DND-41 (cell line): ENCODE measurements around the gene RAD54L.

Experiments used
- ATAC-seq: fragments of 200-7000 bp; cut with Tn5 transposase; 3 replicates; pipeline ENCODE4 v1.9.1; 2021; ENCODE audit warnings: low read depth; ENCODE audit not compliant: insufficient read depth
- DNase-seq: peaks from one replicate; pipeline ENCODE4 v3.0.0-alpha.2; 2020
- H2AFZ ChIP-seq: 2 replicates; pipeline ENCODE4 v1.6.0; 2012; ENCODE audit warnings: low read depth, low read length
- H3K27ac ChIP-seq: 2 replicates; pipeline ENCODE4 v1.5.1; 2012; ENCODE audit warnings: low read length, inconsistent platforms
- H3K27me3 ChIP-seq: fragments of 200-600 bp; sonication (generic); 2 replicates; pipeline ENCODE4 v1.6.0; 2012; ENCODE audit warnings: low read length, mild to moderate bottlenecking, inconsistent platforms; ENCODE audit not compliant: insufficient read depth, poor library complexity
- H3K36me3 ChIP-seq: 2 replicates; pipeline ENCODE4 v1.5.1; 2012; ENCODE audit warnings: low read length, inconsistent platforms; ENCODE audit not compliant: insufficient read depth
- H3K4me1 ChIP-seq: 2 replicates; pipeline ENCODE4 v1.5.1; 2012; ENCODE audit warnings: mild to moderate bottlenecking, low read length; ENCODE audit not compliant: insufficient read depth
- H3K4me2 ChIP-seq: 2 replicates; pipeline ENCODE4 v1.6.0; 2012; ENCODE audit warnings: mild to moderate bottlenecking, moderate library complexity, low read length, inconsistent platforms; ENCODE audit not compliant: insufficient read depth
- H3K4me3 ChIP-seq, 2 experiments: fragments of 200-600 bp in 1 of 2; shearing (Covaris generic) in 1 of 2; 2 replicates each; pipeline ENCODE4 v1.5.1; 2012 to 2016; ENCODE audit warnings: inconsistent platforms in 2 of 2, low read length in 2 of 2, mild to moderate bottlenecking in 2 of 2, low read depth in 1 of 2, moderate library complexity in 1 of 2
- H3K79me2 ChIP-seq: 2 replicates; pipeline ENCODE4 v1.6.0; 2012; ENCODE audit warnings: low read length, inconsistent platforms; ENCODE audit not compliant: insufficient read depth
- H3K9ac ChIP-seq: 2 replicates; pipeline ENCODE4 v1.6.0; 2012; ENCODE audit warnings: low read depth, mild to moderate bottlenecking, inconsistent platforms, low read length, moderate library complexity
- H3K9me3 ChIP-seq: 2 replicates; pipeline ENCODE4 v1.5.1; 2012; ENCODE audit warnings: low read length, moderate library complexity, mild to moderate bottlenecking, inconsistent platforms; ENCODE audit not compliant: insufficient read depth, severe bottlenecking
- H4K20me1 ChIP-seq: 2 replicates; pipeline ENCODE4 v1.6.0; 2012; ENCODE audit warnings: low read length; ENCODE audit not compliant: insufficient read depth
- CTCF ChIP-seq: IDR thresholded peaks from 2 replicates; pipeline ENCODE4 v1.5.1; 2012; ENCODE audit warnings: borderline replicate concordance, low read length, moderate library complexity, mild to moderate bottlenecking; ENCODE audit not compliant: poor library complexity, severe bottlenecking; ENCODE audit errors: extremely low read depth
- EZH2 ChIP-seq: IDR thresholded peaks from 3 replicates; pipeline ENCODE4 v1.6.1; 2012; ENCODE audit warnings: borderline replicate concordance, low read depth, mild to moderate bottlenecking, moderate library complexity, low read length, inconsistent platforms; ENCODE audit not compliant: severe bottlenecking

Gene RAD54L

DNA sequence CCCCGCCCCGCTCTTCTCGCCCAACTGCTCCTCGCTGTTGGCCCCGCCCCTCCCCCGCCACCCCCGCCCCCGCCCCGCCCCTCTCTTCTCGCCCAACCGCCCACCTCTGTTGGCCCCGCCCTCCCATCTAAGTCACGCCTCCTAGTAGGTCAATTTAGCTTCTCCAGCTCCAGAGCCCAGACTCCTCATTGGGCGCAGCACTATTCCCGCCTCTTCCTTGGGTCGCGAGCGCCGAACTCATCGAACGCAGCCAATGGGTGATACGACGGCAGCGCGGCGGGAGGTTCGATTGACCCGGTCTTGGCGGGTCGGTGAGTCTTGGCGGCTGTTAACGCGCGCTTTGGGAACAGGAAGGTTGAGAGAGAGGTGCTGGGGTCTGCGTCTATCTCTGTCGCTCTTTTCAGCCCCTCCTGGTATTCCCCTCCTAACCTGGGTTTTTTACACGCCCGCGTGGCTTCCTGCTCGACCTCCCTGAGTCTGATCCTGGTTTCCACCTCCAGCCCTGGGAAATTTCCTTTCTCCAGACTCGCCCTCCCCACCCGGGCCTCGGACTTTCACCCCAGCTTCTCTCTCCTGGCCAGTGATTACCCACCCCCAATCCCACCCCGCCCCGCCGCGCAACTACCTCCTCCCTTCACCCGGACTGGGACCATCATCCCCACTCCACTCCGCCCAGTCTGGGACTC lies at the start of gene RAD54L:
TSS of gene RAD54L (plus strand) at position 328 of the 686 bp plus-strand sequence. CDS start 643 bp downstream, outside the sequence.
- Histone ChIP-seq H4K20me1 (peaks cover 29% of the 10 kb centered on the region; the same call in 1 of the 2 replicates), H3K4me3 (peak within 1 kb of the TSS; percentile 65 to 81), H2AFZ (peak within 1 kb of the TSS; percentile 79), H3K4me2 (peak within 1 kb of the TSS; percentile 84), H3K79me2 (peaks cover 49% of the 10 kb centered on the region), H3K27ac (peak within 1 kb of the TSS; percentile 94), H3K9me3 (no peaks in the 10 kb centered on the region), H3K4me1 (peaks cover 47% of the 10 kb centered on the region), H3K36me3 (peaks cover 42% of the 10 kb centered on the region), H3K9ac (peak within 1 kb of the TSS; percentile 81), H3K27me3 (no peaks in the 10 kb centered on the region)
- DNase-seq (peak; percentile 99), ATAC-seq (peak; percentile 94)
- TF ChIP-seq CTCF (no peak), EZH2 (no peak)

DNA sequence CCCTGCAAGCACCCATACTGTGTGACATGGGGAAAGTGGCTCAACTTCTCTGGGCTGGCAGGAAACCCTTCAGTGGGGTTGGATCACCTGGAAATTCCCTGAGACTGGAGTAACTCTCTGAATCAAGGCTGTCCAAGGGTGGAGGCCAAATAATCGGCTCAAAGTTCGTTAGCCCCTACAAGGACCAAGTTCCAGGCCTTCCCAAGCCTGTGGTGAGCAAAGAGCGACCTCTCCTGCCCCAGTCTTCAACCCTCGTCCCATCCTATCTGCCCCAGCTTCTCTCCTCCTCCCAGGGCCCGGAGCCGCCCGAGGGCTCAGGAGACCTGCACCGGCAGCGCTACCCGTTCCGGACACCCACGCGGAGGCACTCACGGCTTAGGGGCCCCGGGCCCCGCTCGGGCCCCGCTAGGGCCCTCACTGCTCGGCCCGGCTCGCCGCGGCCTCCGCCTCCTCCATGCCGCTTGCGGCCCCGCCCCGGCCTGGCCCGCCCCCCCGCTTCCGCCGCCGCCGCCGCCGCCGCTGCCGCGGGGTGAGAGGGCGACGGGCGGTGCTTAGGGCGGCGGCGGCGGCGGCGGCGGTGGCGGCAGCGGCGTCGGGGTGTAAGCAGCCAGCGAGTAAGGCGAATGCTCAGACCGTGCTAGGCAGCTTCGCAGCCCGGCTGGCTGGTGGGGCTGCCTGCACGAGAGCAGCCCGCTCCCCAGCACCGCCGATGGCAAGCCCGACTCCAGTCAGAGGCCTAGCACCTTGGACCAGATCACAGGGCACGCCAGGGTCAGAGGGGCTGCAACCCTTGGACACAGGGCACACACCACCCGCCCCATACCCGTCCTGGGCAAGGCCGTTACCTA lies 49.4 kb upstream of the RAD54L start, which contains the start of gene POMGNT1:
TSS of gene POMGNT1 (minus strand) at position 471 of the 848 bp plus-strand sequence. CDS start 613 bp downstream, outside the sequence.
- peak within 1 kb of the TSS; percentile 95 for H3K27ac ChIP-seq
- peak; percentile 85 for ATAC-seq
- H3K4me2 ChIP-seq = peak within 1 kb of the TSS; percentile 100
- TF ChIP-seq EZH2 (no peak), CTCF (peak; percentile 42)
- H3K27me3 ChIP-seq = no peaks in the 10 kb centered on the region
- H3K79me2 ChIP-seq = peaks cover 17% of the 10 kb centered on the region
- no peaks in the 10 kb centered on the region for H4K20me1 ChIP-seq
- H3K9me3 ChIP-seq = no peaks in the 10 kb centered on the region
- peak within 1 kb of the TSS; percentile 72 for H3K9ac ChIP-seq
- peak within 1 kb of the TSS; percentile 100 for H2AFZ ChIP-seq
- H3K4me1 ChIP-seq = peaks cover 37% of the 10 kb centered on the region
- H3K4me3 ChIP-seq = peak within 1 kb of the TSS; percentile 87 to 100; a peak in 3 of 4 replicates
- H3K36me3 ChIP-seq = peaks cover 39% of the 10 kb centered on the region
- peak; percentile 79 for DNase-seq

GRCh38 chr1:46199233-46199749 lies 48.3 kb upstream of the RAD54L start:
- TF ChIP-seq EZH2 = no peak
- TF ChIP-seq CTCF = no peak
- peak overlapping the region; percentile 72 for H3K9ac ChIP-seq
- H4K20me1 ChIP-seq = no peaks in the 10 kb centered on the region

More at GRCh38 chr1:46199233-46199749, 48.3 kb upstream of the RAD54L start:
- H3K27me3 ChIP-seq = no peaks in the 10 kb centered on the region
- peak overlapping the region; percentile 100 for H3K4me2 ChIP-seq
- peaks cover 28% of the 10 kb centered on the region for H3K36me3 ChIP-seq
- ATAC-seq (no peak), DNase-seq (no peak)
- peak overlapping the region in 1 of 2 experiments; percentile 100; a peak in 2 of 4 replicates for H3K4me3 ChIP-seq
- no peak overlapping the region; the same call in 1 of the 2 replicates for H3K27ac ChIP-seq
- H3K4me1 ChIP-seq = peaks cover 42% of the 10 kb centered on the region
- peaks cover 17% of the 10 kb centered on the region for H3K79me2 ChIP-seq
- peak overlapping the region; percentile 19; the same call in 1 of the 2 replicates for H2AFZ ChIP-seq
- H3K9me3 ChIP-seq = no peaks in the 10 kb centered on the region
